Suprapubic skin (tissue), 4 donors: ENCODE measurements around the gene SERPINB1.

ENCODE experiments used
- CTCF ChIP-seq, 2 donors: fragments of 200-600 bp in 1 of 2; fragments of 450-650 bp in 1 of 2; sonication (generic) in 1 of 2; IDR thresholded peaks; one replicate each; pipeline ENCODE4 v1.5.1; 2016 to 2019; ENCODE audit warnings: antibody characterized with exemption in 2 of 2, mild to moderate bottlenecking in 1 of 2, moderate library complexity in 1 of 2
- EP300 ChIP-seq: sonication (generic); formaldehyde crosslinking; IDR thresholded peaks from one replicate; pipeline ENCODE4 v1.6.1; 2017; ENCODE audit warnings: antibody characterized with exemption
- POLR2A ChIP-seq, 2 donors: fragments of 450-650 bp; IDR thresholded peaks; one replicate each; pipeline ENCODE4 v1.6.1; 2017; ENCODE audit warnings: antibody characterized with exemption in 2 of 2, mild to moderate bottlenecking in 2 of 2, moderate library complexity in 2 of 2
- POLR2AphosphoS5 ChIP-seq, 3 donors: sonication (generic); formaldehyde crosslinking; IDR thresholded peaks; one replicate each; pipeline ENCODE4 v1.6.1; 2017; ENCODE audit warnings: antibody characterized with exemption in 3 of 3

DNA sequence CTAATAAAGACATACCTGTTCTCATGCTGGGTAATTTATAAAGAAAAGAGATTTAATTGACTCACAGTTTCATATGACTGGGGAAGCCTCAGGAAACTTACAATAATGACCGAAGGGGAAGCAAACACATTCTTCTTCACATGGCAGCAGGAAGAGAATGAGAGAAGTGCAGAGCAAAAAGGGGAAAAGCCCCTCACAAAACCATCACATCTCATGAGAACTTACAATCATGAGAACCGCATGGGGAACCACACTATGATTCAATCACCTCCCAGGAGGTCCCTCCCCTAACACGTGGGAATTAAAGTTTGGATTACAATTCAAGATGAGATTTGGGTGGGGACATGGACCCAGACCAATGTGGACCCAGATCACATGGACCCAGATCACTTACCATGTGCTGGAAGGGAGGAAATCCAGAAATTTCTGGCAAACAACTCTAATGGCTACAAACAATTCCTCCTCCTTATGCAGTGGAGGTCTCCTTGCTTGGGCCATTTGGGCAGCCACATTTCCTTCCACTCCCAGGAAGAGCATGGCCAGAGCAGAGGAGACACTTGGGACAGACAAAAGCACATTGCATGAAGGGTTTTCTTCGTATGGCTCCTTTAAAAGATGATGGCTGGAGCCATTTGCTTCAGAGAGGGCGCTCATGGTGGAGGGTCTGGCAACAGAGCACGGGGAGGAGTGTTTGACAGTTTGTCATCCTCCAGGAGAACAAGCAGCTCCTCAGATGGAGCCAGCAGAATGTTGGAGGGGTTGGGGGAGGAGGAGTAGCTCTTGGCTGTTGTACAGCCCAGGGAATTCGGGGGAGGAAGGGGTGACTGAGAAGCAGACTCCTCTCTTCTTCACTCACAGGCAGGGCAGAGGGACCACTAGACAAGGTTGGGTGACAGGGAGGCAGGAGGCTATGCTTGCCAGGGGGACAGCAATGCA, 31.0 kb upstream of the SERPINB1 start:
- TF ChIP-seq POLR2A (IDR thresholded peaks at IDR 0.05) (no peak), CTCF (IDR thresholded peaks at IDR 0.05) (no peak), POLR2AphosphoS5 (IDR thresholded peaks at IDR 0.05) (no peak), EP300 (no peak)
